ENCODE measurements around the gene USP49. TPM values are rescaled to one million over a fixed set of nuclear protein-coding genes. Genes with fewer than 3 reads are reported as not detected.
A peak's percentile ranks its signal among the peaks of the same experiment; 100 is the strongest.

The USP49 gene
- total and polyA plus RNA-seq, 2 of the 13 experiments (the other 11 are each of a cell fraction or from before 2014, with no cell fraction given) = 2.9 to 4.3 TPM

DNA sequence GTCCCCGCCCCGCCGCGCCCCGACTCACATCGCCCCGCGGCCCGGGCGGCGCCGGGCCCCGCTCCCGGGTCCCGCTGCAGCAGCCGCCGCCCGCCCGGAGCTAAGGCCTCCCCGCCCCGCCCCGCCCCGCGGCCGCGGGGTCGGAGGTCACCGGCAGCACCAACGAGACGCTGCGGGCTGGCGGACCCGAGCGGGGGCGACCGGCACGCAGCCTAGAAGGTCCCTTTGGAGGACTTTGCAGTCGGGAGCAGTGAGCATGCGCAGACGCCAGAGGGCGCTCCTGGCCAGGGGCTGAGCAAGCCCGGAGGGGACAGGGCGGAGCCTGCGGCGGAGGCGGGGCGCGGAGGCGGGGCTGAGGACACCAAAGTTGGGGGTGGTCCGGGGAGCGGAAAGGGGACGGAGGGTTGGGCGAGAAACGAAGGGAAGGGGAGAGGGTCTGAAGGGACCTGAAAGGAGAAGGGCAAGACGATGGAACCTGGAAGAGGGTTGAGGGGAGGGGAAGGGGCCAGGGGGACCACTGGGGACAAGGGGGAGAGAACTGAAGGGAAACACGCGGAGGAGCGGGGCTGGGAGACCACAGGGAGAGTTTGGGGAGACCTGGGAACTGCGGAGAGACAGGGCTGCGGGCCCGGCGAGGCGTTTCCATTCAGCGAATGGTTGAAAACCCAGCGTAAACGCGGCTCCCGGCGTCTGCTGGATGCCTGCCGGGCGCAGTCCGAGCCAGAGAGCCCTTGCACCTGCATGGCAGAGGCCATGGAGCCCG lies 115.2 kb downstream of the USP49 start, which contains the start of gene FRS3 (continued):
- TF ChIP-seq, protein P1, sequence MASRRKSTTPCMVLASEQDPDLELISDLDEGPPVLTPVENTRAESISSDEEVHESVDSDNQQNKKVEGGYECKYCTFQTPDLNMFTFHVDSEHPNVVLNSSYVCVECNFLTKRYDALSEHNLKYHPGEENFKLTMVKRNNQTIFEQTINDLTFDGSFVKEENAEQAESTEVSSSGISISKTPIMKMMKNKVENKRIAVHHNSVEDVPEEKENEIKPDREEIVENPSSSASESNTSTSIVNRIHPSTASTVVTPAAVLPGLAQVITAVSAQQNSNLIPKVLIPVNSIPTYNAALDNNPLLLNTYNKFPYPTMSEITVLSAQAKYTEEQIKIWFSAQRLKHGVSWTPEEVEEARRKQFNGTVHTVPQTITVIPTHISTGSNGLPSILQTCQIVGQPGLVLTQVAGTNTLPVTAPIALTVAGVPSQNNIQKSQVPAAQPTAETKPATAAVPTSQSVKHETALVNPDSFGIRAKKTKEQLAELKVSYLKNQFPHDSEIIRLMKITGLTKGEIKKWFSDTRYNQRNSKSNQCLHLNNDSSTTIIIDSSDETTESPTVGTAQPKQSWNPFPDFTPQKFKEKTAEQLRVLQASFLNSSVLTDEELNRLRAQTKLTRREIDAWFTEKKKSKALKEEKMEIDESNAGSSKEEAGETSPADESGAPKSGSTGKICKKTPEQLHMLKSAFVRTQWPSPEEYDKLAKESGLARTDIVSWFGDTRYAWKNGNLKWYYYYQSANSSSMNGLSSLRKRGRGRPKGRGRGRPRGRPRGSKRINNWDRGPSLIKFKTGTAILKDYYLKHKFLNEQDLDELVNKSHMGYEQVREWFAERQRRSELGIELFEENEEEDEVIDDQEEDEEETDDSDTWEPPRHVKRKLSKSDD (CRISPR knock-in tag; IDR thresholded peaks at IDR 0.05; ENCODE audit: low read depth) = peak; percentile 85
- no peak for TF ChIP-seq PRPF4 (IDR thresholded peaks at IDR 0.05; ENCODE audit: low read depth, low read length, poor library complexity, severe bottlenecking)
- TF ChIP-seq MAFG (CRISPR knock-in tag; IDR thresholded peaks at IDR 0.05) = no peak
- no peak for TF ChIP-seq ATF7 (IDR thresholded peaks at IDR 0.05)
- TF ChIP-seq ATF7 (CRISPR knock-in tag; IDR thresholded peaks at IDR 0.05) = 0 out of 2 replicates have a peak, but pooled peaks have one; percentile 28
- no peak for TF ChIP-seq ATF1 (CRISPR knock-in tag; IDR thresholded peaks at IDR 0.05)
- TF ChIP-seq THYN1 (CRISPR knock-in tag; IDR thresholded peaks at IDR 0.05; ENCODE audit: borderline replicate concordance, low read depth) = no peak
- TF ChIP-seq ZNF256 (CRISPR knock-in tag; conservative IDR thresholded peaks at IDR 0.05) = no peak
- TF ChIP-seq TBP (CRISPR knock-in tag; IDR thresholded peaks at IDR 0.05) = no peak; the same call in 1 of the 2 replicates
- TF ChIP-seq IRX3 (CRISPR knock-in tag; IDR thresholded peaks at IDR 0.05; ENCODE audit: borderline replicate concordance, low read depth) = no peak; the same call in 1 of the 2 replicates
- TF ChIP-seq, protein P2, sequence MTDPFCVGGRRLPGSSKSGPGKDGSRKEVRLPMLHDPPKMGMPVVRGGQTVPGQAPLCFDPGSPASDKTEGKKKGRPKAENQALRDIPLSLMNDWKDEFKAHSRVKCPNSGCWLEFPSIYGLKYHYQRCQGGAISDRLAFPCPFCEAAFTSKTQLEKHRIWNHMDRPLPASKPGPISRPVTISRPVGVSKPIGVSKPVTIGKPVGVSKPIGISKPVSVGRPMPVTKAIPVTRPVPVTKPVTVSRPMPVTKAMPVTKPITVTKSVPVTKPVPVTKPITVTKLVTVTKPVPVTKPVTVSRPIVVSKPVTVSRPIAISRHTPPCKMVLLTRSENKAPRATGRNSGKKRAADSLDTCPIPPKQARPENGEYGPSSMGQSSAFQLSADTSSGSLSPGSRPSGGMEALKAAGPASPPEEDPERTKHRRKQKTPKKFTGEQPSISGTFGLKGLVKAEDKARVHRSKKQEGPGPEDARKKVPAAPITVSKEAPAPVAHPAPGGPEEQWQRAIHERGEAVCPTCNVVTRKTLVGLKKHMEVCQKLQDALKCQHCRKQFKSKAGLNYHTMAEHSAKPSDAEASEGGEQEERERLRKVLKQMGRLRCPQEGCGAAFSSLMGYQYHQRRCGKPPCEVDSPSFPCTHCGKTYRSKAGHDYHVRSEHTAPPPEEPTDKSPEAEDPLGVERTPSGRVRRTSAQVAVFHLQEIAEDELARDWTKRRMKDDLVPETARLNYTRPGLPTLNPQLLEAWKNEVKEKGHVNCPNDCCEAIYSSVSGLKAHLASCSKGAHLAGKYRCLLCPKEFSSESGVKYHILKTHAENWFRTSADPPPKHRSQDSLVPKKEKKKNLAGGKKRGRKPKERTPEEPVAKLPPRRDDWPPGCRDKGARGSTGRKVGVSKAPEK (CRISPR knock-in tag; IDR thresholded peaks at IDR 0.05; ENCODE audit: borderline replicate concordance) = no peak
- no peak for TF ChIP-seq NCOA1 (CRISPR knock-in tag; IDR thresholded peaks at IDR 0.05)
- TF ChIP-seq ZNF839 (CRISPR knock-in tag; IDR thresholded peaks at IDR 0.05; ENCODE audit: borderline replicate concordance) = no peak
- TF ChIP-seq ZNF232 (CRISPR knock-in tag; IDR thresholded peaks at IDR 0.05; ENCODE audit: borderline replicate concordance) = no peak
- TF ChIP-seq ZNF34 (CRISPR knock-in tag; IDR thresholded peaks at IDR 0.05; ENCODE audit: borderline replicate concordance) = peak; percentile 89
- TF ChIP-seq ZNF350 (CRISPR knock-in tag; IDR thresholded peaks at IDR 0.05; ENCODE audit: borderline replicate concordance, low read depth) = peak; percentile 78; the same call in 1 of the 2 replicates
- TF ChIP-seq, protein P3, sequence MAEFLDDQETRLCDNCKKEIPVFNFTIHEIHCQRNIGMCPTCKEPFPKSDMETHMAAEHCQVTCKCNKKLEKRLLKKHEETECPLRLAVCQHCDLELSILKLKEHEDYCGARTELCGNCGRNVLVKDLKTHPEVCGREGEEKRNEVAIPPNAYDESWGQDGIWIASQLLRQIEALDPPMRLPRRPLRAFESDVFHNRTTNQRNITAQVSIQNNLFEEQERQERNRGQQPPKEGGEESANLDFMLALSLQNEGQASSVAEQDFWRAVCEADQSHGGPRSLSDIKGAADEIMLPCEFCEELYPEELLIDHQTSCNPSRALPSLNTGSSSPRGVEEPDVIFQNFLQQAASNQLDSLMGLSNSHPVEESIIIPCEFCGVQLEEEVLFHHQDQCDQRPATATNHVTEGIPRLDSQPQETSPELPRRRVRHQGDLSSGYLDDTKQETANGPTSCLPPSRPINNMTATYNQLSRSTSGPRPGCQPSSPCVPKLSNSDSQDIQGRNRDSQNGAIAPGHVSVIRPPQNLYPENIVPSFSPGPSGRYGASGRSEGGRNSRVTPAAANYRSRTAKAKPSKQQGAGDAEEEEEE (CRISPR knock-in tag; IDR thresholded peaks at IDR 0.05; ENCODE audit: borderline replicate concordance) = no peak
- no peak for TF ChIP-seq EEA1 (CRISPR knock-in tag; IDR thresholded peaks at IDR 0.05; ENCODE audit: borderline replicate concordance)
- TF ChIP-seq ZNF343 (CRISPR knock-in tag; IDR thresholded peaks at IDR 0.05) = peak; percentile 78; the same call in 1 of the 2 replicates
- TF ChIP-seq, protein P4, sequence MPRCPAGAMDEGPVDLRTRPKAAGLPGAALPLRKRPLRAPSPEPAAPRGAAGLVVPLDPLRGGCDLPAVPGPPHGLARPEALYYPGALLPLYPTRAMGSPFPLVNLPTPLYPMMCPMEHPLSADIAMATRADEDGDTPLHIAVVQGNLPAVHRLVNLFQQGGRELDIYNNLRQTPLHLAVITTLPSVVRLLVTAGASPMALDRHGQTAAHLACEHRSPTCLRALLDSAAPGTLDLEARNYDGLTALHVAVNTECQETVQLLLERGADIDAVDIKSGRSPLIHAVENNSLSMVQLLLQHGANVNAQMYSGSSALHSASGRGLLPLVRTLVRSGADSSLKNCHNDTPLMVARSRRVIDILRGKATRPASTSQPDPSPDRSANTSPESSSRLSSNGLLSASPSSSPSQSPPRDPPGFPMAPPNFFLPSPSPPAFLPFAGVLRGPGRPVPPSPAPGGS (CRISPR knock-in tag; IDR thresholded peaks at IDR 0.05) = peak; percentile 69; the same call in 1 of the 2 replicates
